Measurements from ENCODE around the gene ACTG1. TPM values are rescaled to one million over a fixed set of nuclear protein-coding genes. Genes with fewer than 3 reads are reported as not detected.

Gene ACTG1
- total and polyA plus RNA-seq, 2 of the 13 experiments (the other 11 are each of a cell fraction or from before 2014, with no cell fraction given), result 973 to 1,138 TPM

DNA sequence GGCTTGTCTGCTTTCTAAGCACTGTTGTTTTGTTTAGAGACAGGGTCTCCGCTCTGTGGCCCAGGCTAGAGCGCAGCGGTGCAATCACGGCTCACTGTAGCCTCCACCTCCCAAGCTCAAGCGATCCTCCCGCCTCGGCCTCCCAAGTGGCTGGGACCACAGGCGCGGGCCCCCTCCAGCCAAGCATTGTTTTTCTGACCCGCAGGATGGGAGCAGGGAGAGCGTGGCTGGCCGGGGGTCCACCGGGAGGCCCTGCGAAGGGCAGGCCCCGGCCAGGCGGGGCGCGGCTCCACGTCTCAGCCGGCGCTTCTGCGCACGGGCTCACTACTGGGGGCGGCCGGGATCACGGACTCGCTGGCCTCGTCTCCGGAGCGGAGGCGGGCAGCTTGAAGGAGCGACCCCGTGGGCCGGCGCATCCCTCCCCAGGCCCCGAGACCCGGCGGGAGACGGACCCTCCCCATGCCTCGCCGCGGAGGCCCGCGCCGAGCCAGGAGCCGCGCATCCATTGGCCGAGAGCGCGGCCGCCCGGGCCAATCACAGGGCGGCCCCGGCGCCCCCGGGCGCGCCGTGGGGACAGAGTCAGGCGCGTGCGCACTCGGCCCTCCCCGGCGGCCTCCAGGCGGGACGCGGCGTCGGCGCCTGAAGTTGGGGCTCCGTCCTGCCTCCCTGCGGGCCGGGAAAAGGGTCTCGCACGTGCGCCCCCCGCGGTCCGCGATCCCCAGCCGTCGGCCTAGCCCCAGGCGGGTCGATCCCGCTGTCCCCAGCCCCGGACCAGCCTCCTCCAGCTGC lies 24.9 kb downstream of the ACTG1 start (continued):
- TF ChIP-seq ZBTB42 (CRISPR knock-in tag; IDR thresholded peaks at IDR 0.05) (no peak), ZNF121 (CRISPR knock-in tag; IDR thresholded peaks at IDR 0.05) (no peak), TEAD2 (CRISPR knock-in tag; IDR thresholded peaks at IDR 0.05) (no peak), ZFP91 (CRISPR knock-in tag; IDR thresholded peaks at IDR 0.05; ENCODE audit: borderline replicate concordance) (peak; percentile 85), BRD4 (CRISPR knock-in tag; IDR thresholded peaks at IDR 0.05) (peak; percentile 20; the same call in 1 of the 2 replicates), RELA (CRISPR knock-in tag; IDR thresholded peaks at IDR 0.05) (no peak), FOXC1 (CRISPR knock-in tag; IDR thresholded peaks at IDR 0.05; ENCODE audit: borderline replicate concordance) (peak; percentile 86; the same call in 1 of the 2 replicates), STAG1 (CRISPR knock-in tag; IDR thresholded peaks at IDR 0.05) (no peak), ZNF552 (CRISPR knock-in tag; IDR thresholded peaks at IDR 0.05; ENCODE audit: borderline replicate concordance) (peak; percentile 68; the same call in 1 of the 2 replicates), ZFX (CRISPR knock-in tag; IDR thresholded peaks at IDR 0.05; ENCODE audit: low read depth) (peak; percentile 72), KLF12 (CRISPR knock-in tag; IDR thresholded peaks at IDR 0.05; ENCODE audit: borderline replicate concordance) (peak; percentile 73; the same call in 1 of the 2 replicates), ZNF577 (CRISPR knock-in tag; IDR thresholded peaks at IDR 0.05; ENCODE audit: borderline replicate concordance, low read depth) (no peak), ZNF646 (CRISPR knock-in tag; IDR thresholded peaks at IDR 0.05) (no peak), RBAK (CRISPR knock-in tag; IDR thresholded peaks at IDR 0.05) (no peak), MAZ (IDR thresholded peaks at IDR 0.05; ENCODE audit: borderline replicate concordance, low read depth, low read length) (no peak), MAZ (CRISPR knock-in tag; IDR thresholded peaks at IDR 0.05; ENCODE audit: low read depth) (0 out of 2 replicates have a peak, but pooled peaks have one; percentile 63), CCAR2 (optimal IDR thresholded peaks at IDR 0.05; ENCODE audit: low read depth, low read length) (no peak), ZBTB38 (CRISPR knock-in tag; IDR thresholded peaks at IDR 0.05) (peak; percentile 47; the same call in 1 of the 2 replicates)
- TF ChIP-seq, protein P1, sequence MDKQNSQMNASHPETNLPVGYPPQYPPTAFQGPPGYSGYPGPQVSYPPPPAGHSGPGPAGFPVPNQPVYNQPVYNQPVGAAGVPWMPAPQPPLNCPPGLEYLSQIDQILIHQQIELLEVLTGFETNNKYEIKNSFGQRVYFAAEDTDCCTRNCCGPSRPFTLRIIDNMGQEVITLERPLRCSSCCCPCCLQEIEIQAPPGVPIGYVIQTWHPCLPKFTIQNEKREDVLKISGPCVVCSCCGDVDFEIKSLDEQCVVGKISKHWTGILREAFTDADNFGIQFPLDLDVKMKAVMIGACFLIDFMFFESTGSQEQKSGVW (CRISPR knock-in tag; IDR thresholded peaks at IDR 0.05; ENCODE audit: borderline replicate concordance), result no peak
